Lower lobe of right lung (tissue), 2 donors: ENCODE data around the gene PLN. TPM values are rescaled to one million over a fixed set of nuclear protein-coding genes. Genes with fewer than 3 reads are reported as not detected.

Source experiments
- ATAC-seq, 2 donors: fragments of 200-7000 bp; cut with Tn5 transposase; one replicate each; pipeline ENCODE4 v1.9.1; 2020 to 2022; ENCODE audit warnings: mild to moderate bottlenecking in 2 of 2, moderate library complexity in 2 of 2
- DNase-seq: peaks from one replicate; pipeline ENCODE4 v3.0.0-alpha.2; 2020
- H3K27ac ChIP-seq: fragments of 200-600 bp; one replicate; pipeline ENCODE4 v1.8.0; 2022
- H3K27me3 ChIP-seq: fragments of 200-600 bp; one replicate; pipeline ENCODE4 v1.8.0; 2022; ENCODE audit warnings: low read depth
- H3K36me3 ChIP-seq: fragments of 200-600 bp; one replicate; pipeline ENCODE4 v1.8.0; 2022; ENCODE audit warnings: mild to moderate bottlenecking
- H3K4me1 ChIP-seq: fragments of 200-600 bp; one replicate; pipeline ENCODE4 v1.8.0; 2022
- H3K4me3 ChIP-seq: fragments of 200-600 bp; one replicate; pipeline ENCODE4 v1.8.0; 2022; ENCODE audit warnings: mild to moderate bottlenecking
- H3K9me3 ChIP-seq: fragments of 200-600 bp; one replicate; pipeline ENCODE4 v1.8.0; 2022
- intact Hi-C: fragments of 100-400 bp; cut with DNase I; formaldehyde crosslinking; loops from one replicate; pipeline ENCODE4 v1.11.0; 2022
- total RNA-seq: library from RNA; stranded (reverse); fragmentation: NEBNext Ultra II Directional; extraction: Animal tissue kit (Norgen Biotek cat#: 25700); gene quantifications from one replicate; pipeline ENCODE4 v1.2.1, GENCODE V29; 2021
- TF ChIP-seq, protein P1 (sequence below): fragments of 200-600 bp; IDR thresholded peaks from one replicate; pipeline ENCODE4 v1.8.0; 2022; ENCODE audit warnings: antibody characterized with exemption, mild to moderate bottlenecking
- donor health status: DM: no; HTN: yes; CAD: no; lungs with severe emphysema.

The PLN gene
- total RNA-seq, 1 donor from 2014 or later, result 7.5 TPM

DNA sequence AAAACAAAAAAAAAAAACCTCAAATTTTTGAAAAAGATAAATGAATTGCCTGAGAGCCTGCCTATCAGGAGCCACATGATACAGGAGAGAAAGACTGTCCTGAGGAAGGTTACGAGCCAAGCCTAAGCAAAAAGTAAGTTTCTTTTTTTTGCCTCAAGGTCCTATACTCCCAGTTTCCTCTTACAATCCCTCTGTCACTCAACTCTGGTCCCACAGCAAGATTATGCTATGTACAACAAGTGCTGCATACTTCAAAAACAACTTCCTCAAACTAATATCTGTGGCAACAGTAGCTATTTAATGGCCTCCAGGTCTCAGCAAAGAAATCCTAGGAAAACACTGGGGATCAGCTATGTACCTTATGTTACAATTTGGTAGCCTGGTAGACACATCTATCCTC is 46.8 kb downstream of the PLN start:
- Histone ChIP-seq H3K9me3 (no peaks in the 10 kb centered on the region), H3K4me3 (no peak overlapping the region)
- TF ChIP-seq, protein P1, sequence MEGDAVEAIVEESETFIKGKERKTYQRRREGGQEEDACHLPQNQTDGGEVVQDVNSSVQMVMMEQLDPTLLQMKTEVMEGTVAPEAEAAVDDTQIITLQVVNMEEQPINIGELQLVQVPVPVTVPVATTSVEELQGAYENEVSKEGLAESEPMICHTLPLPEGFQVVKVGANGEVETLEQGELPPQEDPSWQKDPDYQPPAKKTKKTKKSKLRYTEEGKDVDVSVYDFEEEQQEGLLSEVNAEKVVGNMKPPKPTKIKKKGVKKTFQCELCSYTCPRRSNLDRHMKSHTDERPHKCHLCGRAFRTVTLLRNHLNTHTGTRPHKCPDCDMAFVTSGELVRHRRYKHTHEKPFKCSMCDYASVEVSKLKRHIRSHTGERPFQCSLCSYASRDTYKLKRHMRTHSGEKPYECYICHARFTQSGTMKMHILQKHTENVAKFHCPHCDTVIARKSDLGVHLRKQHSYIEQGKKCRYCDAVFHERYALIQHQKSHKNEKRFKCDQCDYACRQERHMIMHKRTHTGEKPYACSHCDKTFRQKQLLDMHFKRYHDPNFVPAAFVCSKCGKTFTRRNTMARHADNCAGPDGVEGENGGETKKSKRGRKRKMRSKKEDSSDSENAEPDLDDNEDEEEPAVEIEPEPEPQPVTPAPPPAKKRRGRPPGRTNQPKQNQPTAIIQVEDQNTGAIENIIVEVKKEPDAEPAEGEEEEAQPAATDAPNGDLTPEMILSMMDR, result no peak

DNA sequence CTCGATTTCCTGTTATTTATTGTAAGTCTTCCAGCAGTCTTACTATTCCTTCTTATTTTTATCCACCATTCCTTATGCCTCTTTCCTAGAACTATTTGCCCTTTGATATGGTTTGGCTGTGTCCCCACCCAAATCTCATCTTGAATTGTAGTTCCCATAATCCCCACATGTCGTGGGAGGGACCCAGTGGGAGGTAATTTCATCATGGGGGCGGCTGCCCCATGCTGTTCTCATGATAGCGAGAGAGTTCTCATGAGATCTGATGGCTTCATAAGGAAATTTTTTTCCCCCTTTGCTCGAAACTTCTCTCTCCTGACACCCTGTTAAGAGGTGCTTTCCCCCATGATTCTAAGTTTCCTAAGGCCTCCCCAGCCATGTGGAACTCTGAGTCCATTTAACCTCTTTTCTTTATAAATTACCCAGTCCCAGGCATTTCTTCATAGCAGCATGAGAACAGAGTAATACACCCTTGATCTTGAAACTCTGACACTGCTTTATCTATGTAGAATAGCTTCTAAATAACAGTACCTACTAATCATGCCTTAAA is 48.8 kb downstream of the PLN start:
- DNase-seq, result no peak
- no peaks in the 10 kb centered on the region for H3K4me1 ChIP-seq
- H3K36me3 ChIP-seq, result no peaks in the 10 kb centered on the region
- no peak for ATAC-seq
- no peaks in the 10 kb centered on the region for H3K9me3 ChIP-seq
- H3K27me3 ChIP-seq, result no peaks in the 10 kb centered on the region
- no peak overlapping the region for H3K4me3 ChIP-seq
- intact Hi-C loops, result no loop called here
- TF ChIP-seq, protein P1, result no peak
- H3K27ac ChIP-seq, result no peak overlapping the region

More for the DNA sequence above, 46.8 kb downstream of the PLN start:
- Histone ChIP-seq H3K27me3 (no peaks in the 10 kb centered on the region), H3K36me3 (no peaks in the 10 kb centered on the region), H3K4me1 (peaks cover 8% of the 10 kb centered on the region), H3K27ac (no peak overlapping the region)
- no peak for DNase-seq
- intact Hi-C loops, result no loop called here
- ATAC-seq, result no peak

DNA sequence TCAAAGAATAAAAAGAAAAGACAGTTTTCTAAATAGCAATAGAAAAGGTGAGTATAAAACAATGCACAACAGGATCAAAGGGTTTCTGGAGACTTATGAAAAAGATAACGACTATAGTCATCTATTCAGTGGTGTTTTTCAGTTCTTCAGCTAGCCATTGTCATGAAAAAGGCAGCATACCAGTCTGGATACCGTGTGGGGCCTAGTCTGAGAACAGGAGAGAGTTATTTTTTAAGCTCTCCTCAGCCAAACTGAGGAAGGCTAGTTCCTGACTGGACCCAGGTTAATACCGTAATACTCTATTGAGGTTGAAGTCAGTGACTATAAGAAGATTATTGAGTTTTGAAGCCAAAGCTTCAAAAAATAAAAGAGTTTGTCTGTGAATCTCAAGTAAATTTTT is 49.5 kb downstream of the PLN start:
- TF ChIP-seq, protein P1, result no peak
- no peak overlapping the region for H3K4me3 ChIP-seq
- intact Hi-C loops, result no loop called here
- no peak overlapping the region for H3K27ac ChIP-seq
- no peaks in the 10 kb centered on the region for H3K4me1 ChIP-seq
- H3K9me3 ChIP-seq, result no peaks in the 10 kb centered on the region
- H3K36me3 ChIP-seq, result no peaks in the 10 kb centered on the region
- DNase-seq, result no peak
- ATAC-seq, result no peak
- no peaks in the 10 kb centered on the region for H3K27me3 ChIP-seq

DNA sequence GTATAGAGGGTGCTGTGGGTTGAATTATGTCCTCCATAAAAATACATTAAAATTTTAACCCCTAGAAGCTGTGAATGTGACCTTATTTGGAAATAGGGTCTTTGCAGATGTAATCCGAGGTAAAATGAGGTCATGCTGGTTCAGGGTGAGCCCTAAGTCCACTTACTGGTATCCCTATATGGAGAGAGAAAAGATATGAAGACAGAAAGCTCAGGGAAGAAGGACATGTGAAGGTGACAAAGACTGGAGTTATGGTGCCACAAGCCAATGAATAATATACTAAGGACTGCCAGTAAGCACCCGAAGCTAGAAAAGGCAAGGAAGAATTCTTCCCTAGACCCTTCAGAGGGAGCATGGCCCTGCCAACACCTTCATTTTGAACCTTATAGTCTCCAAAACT is 50.2 kb downstream of the PLN start:
- no peaks in the 10 kb centered on the region for H3K27me3 ChIP-seq
- TF ChIP-seq, protein P1, result no peak
- H3K27ac ChIP-seq, result no peak overlapping the region
- no peak overlapping the region for H3K4me3 ChIP-seq
- H3K36me3 ChIP-seq, result no peaks in the 10 kb centered on the region
- no peaks in the 10 kb centered on the region for H3K9me3 ChIP-seq
- no peak for DNase-seq
- H3K4me1 ChIP-seq, result no peaks in the 10 kb centered on the region
- ATAC-seq, result no peak
- intact Hi-C loops, result no loop called here

DNA sequence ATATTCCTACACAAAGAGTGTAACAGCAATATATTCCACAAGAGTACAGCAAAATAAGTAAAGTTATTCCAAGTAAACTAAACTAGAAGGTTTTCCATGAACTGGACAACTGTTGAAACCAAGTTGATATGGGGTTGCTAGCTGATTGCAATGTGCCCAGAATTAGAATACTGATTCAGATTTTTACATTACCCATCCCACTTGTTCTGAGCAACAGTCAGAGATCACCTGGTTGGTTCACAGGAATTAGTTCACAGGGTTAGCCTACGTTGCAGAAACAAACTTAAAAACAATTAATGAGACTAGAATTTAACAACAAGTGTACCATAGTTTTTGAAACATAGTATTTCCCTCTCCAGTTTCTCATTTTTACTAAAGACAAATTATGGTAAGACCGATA is 54.2 kb downstream of the PLN start:
- ATAC-seq (no peak), DNase-seq (no peak)
- Histone ChIP-seq H3K27ac (no peak overlapping the region), H3K9me3 (no peaks in the 10 kb centered on the region), H3K27me3 (no peaks in the 10 kb centered on the region), H3K4me3 (no peak overlapping the region), H3K36me3 (no peaks in the 10 kb centered on the region), H3K4me1 (no peaks in the 10 kb centered on the region)
- TF ChIP-seq, protein P1, result no peak
- intact Hi-C loops, result no loop called here

DNA sequence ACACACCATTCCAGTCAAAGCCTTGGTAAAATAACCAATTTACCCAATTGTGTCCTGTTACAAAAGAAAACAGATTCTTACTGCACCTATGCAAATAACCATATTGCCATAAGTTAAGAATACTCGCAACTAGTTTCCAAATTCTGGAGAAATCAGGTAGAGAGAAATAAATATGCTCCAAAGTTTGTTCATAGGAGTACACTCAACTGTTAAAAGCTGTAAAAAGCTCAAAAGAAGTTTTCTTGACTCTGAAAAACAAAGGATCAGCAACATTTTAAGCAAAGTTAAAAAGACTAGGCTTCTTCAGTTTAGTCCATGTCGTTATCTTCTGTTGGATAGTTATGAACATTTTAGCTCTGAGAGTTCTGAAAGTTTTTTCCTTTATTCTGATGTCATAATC is 55.3 kb downstream of the PLN start:
- no peaks in the 10 kb centered on the region for H3K9me3 ChIP-seq
- H3K4me3 ChIP-seq, result no peak overlapping the region
- H3K27ac ChIP-seq, result no peak overlapping the region
- ATAC-seq (no peak), DNase-seq (no peak)
- intact Hi-C loops, result no loop called here
- TF ChIP-seq, protein P1, result no peak
- no peaks in the 10 kb centered on the region for H3K27me3 ChIP-seq
- no peaks in the 10 kb centered on the region for H3K36me3 ChIP-seq
- no peaks in the 10 kb centered on the region for H3K4me1 ChIP-seq
